Peyer's patch (tissue), 4 donors: ENCODE measurements around the gene CCDC57.

ENCODE experiments used
- CTCF ChIP-seq, 6 experiments: fragments of 450-650 bp in 4 of 6; fragments of 200-600 bp in 2 of 6; sonication (generic) in 1 of 6; IDR thresholded peaks; one replicate each; pipeline ENCODE4 v1.5.1; 2017 to 2019; ENCODE audit warnings: antibody characterized with exemption in 6 of 6, mild to moderate bottlenecking in 3 of 6, moderate library complexity in 1 of 6
- POLR2A ChIP-seq, 2 donors: fragments of 450-650 bp; IDR thresholded peaks; one replicate each; pipeline ENCODE4 v1.5.1; 2017; ENCODE audit warnings: antibody characterized with exemption in 2 of 2, mild to moderate bottlenecking in 2 of 2, moderate library complexity in 2 of 2

- TF ChIP-seq CTCF (IDR thresholded peaks at IDR 0.05) (no peak), POLR2A (IDR thresholded peaks at IDR 0.05) (no peak)
Observed at GRCh38 chr17:82171750-82172375, 40.8 kb downstream of the CCDC57 start.
